COLO668 (cell line): ENCODE measurements around the gene DCLK3.

Experiments used
- DNase-seq: peaks from one replicate; lab custom pipeline; 2025; ENCODE audit not compliant: unreplicated experiment; lab: John Stamatoyannopoulos, UW

The DCLK3 gene

GRCh38 chr3:36710606-36711005 lies 53.7 kb downstream of the DCLK3 start:
- DNase-seq = no peak

- no peak for DNase-seq
Observed at GRCh38 chr3:36709826-36710365, 54.5 kb downstream of the DCLK3 start.

- no peak for DNase-seq
Observed at GRCh38 chr3:36709281-36709680, 55.1 kb downstream of the DCLK3 start.

GRCh38 chr3:36707623-36708409 lies 56.5 kb downstream of the DCLK3 start:
- no peak for DNase-seq

- no peak for DNase-seq
Observed at GRCh38 chr3:36705015-36705414, 59.3 kb downstream of the DCLK3 start.

- no peak for DNase-seq
Observed at GRCh38 chr3:36704280-36704679, 60.1 kb downstream of the DCLK3 start.

GRCh38 chr3:36701249-36701572 lies 63.1 kb downstream of the DCLK3 start:
- no peak for DNase-seq

- DNase-seq = peak; percentile 44
Observed at GRCh38 chr3:36700537-36701248, 63.7 kb downstream of the DCLK3 start.

- no peak for DNase-seq
Observed at GRCh38 chr3:36698314-36698713, 66.0 kb downstream of the DCLK3 start.

- DNase-seq = no peak
Observed at GRCh38 chr3:36697229-36698001, 66.9 kb downstream of the DCLK3 start.

GRCh38 chr3:36696799-36697198 lies 67.6 kb downstream of the DCLK3 start:
- DNase-seq = no peak

- DNase-seq = no peak
Observed at GRCh38 chr3:36695769-36696137, 68.6 kb downstream of the DCLK3 start.

GRCh38 chr3:36695113-36695768 lies 69.1 kb downstream of the DCLK3 start:
- DNase-seq = no peak

GRCh38 chr3:36693670-36694069 lies 70.7 kb downstream of the DCLK3 start:
- no peak for DNase-seq

- DNase-seq = no peak
Observed at GRCh38 chr3:36689560-36689959, 74.8 kb downstream of the DCLK3 start.

- DNase-seq = no peak
Observed at GRCh38 chr3:36688815-36689214, 75.5 kb downstream of the DCLK3 start.

- DNase-seq = no peak
Observed at GRCh38 chr3:36686516-36686915, 77.8 kb downstream of the DCLK3 start.

- DNase-seq = no peak
Observed at GRCh38 chr3:36681867-36682266, 82.5 kb downstream of the DCLK3 start.

- DNase-seq = no peak
Observed at GRCh38 chr3:36680952-36681351, 83.4 kb downstream of the DCLK3 start.

- no peak for DNase-seq
Observed at GRCh38 chr3:36679384-36680200, 84.8 kb downstream of the DCLK3 start.
